ENCODE results near the gene ZFYVE16. TPM values are rescaled to one million over a fixed set of nuclear protein-coding genes. Genes with fewer than 3 reads are reported as not detected.

The ZFYVE16 gene
- total RNA-seq, 1 experiment from 2014 or later, result 21.9 TPM

- Histone ChIP-seq H3K27me3 (ENCODE audit: insufficient read depth, low read length) (no peaks in the 10 kb centered on the region), H3K79me1 (ENCODE audit: insufficient read depth, low read depth, low read length, poor library complexity, severe bottlenecking) (no peaks in the 10 kb centered on the region), H4K8ac (replicated peaks; ENCODE audit: insufficient read length, low read depth, low read length) (no peak overlapping the region), H3K18ac (ENCODE audit: insufficient read length, low read depth, low read length) (no peak overlapping the region), H3K23ac (ENCODE audit: insufficient read length, low read depth, low read length) (no peak overlapping the region), H3K14ac (ENCODE audit: insufficient read depth, low read length) (no peak overlapping the region), H3K9ac (ENCODE audit: extremely low read depth, insufficient read length, low read length) (no peak overlapping the region), H2AK5ac (ENCODE audit: insufficient read length, low read length) (no peak overlapping the region), H2BK120ac (ENCODE audit: low read depth, low read length, poor library complexity, severe bottlenecking) (no peak overlapping the region), H3K79me2 (ENCODE audit: insufficient read depth, low read length) (no peaks in the 10 kb centered on the region), H3K4me1 (ENCODE audit: insufficient read depth, low read length) (no peaks in the 10 kb centered on the region), H4K5ac (ENCODE audit: insufficient read length, low read depth, low read length) (no peak overlapping the region), H2AFZ (ENCODE audit: low read length) (no peak overlapping the region), H2BK12ac (ENCODE audit: insufficient read length, low read depth, low read length) (no peak overlapping the region), H4K91ac (ENCODE audit: insufficient read length, low read depth, low read length) (no peak overlapping the region), H3K4ac (ENCODE audit: low read depth, low read length) (no peak overlapping the region), H4K20me1 (ENCODE audit: control insufficient read depth, insufficient read depth, insufficient read length) (no peaks in the 10 kb centered on the region), H2BK5ac (ENCODE audit: insufficient read length, low read length) (no peak overlapping the region), H2BK15ac (ENCODE audit: low read depth, low read length) (no peak overlapping the region), H3K23me2 (ENCODE audit: insufficient read length, low read depth, low read length, poor library complexity, severe bottlenecking) (no peaks in the 10 kb centered on the region), H3K27ac (ENCODE audit: insufficient read length, low read depth, low read length) (no peak overlapping the region), H3K9me3 (ENCODE audit: control insufficient read depth, low read depth, low read length) (no peaks in the 10 kb centered on the region), H3K56ac (ENCODE audit: insufficient read length, low read depth, low read length) (no peak overlapping the region), H3K4me2 (ENCODE audit: insufficient read depth, insufficient read length, low read length) (no peak overlapping the region), H2BK20ac (ENCODE audit: low read depth, low read length, poor library complexity, severe bottlenecking) (no peak overlapping the region), H3T11ph (ENCODE audit: low read length) (no peak overlapping the region)
- Mint-ChIP-seq H3K4me1 (peaks cover 8 to 9% of the 10 kb centered on the region in 2 experiments; a peak in 2 of 4 replicates), H3K36me3 (ENCODE audit: insufficient read depth in 1 of 3, low read depth in 3 of 3) (peaks cover 24 to 50% (median 45%) of the 10 kb centered on the region in 3 experiments), H3K27ac (no peak overlapping the region), H3K4me3 (no peak overlapping the region), H3K9me3 (peaks cover 9 to 12% of the 10 kb centered on the region in 2 experiments), H3K27me3 (ENCODE audit: low read depth) (no peaks in the 10 kb centered on the region)
- no peak for DNase-seq
- no peak for TF ChIP-seq CTCF (conservative IDR thresholded peaks at IDR 0.05)
- WGBS (ENCODE audit: extremely low coverage, insufficient read length, low lambda C conversion rate), result no CpG with 5 or more reads among the region's 2 CpGs
Measured at GRCh38 chr5:80474929-80475328, 67.1 kb downstream of the ZFYVE16 start.

Data from H9 (cell line).